Suppressor macrophage (primary cell): Measurements from ENCODE around the gene ZNF569.
"Not testable (repeated sequence)": the region's sequence is repeated elsewhere in the genome, so short reads cannot be mapped to it uniquely, and the experiment has no call there.

Experiments
- DNase-seq, 4 experiments: peaks; one replicate each; pipeline ENCODE4 v3.0.0-alpha.2; 2020 to 2022

The ZNF569 gene

DNA sequence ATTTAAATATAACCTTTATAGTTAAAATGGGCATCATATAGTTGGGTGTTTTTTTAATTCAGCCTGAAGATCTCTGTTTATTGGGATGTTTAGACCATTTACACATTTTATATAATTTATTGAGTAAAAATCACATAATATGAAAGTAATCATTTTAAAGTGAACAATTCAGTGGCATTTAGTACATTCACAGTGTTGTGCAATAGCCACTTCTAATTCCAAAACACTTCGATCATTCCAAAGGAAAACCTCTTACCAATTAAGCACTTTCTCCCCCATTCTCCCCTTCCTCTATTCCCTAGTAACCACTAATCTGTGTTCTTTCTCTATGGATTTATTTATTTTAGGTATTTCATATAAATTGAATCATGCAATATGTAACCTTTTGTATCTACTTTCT lies 66.2 kb downstream of the ZNF569 start:
- no peak for DNase-seq

DNA sequence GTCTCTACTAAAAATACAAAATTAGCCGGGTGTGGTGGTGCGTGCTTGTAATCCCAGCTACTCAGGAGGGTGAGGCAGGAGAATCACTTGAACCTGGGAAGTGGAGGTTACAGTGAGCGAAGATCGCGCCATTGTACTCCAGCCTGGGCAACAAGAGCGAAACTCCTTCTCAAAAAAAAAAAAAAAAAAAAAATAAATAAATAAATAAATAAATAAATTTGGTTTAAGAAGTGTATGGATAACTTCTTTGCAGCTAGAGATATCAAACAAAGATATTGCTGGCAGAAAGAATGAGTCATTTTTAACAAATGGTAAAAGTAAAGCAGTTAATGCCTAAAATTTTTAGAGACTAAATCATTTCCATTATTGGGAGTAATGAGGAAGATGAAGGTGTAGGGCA lies 75.8 kb downstream of the ZNF569 start:
- not testable (repeated sequence) for DNase-seq

- DNase-seq = no peak
Observed at GRCh38 chr19:37389234-37389633, 78.0 kb downstream of the ZNF569 start.

DNA sequence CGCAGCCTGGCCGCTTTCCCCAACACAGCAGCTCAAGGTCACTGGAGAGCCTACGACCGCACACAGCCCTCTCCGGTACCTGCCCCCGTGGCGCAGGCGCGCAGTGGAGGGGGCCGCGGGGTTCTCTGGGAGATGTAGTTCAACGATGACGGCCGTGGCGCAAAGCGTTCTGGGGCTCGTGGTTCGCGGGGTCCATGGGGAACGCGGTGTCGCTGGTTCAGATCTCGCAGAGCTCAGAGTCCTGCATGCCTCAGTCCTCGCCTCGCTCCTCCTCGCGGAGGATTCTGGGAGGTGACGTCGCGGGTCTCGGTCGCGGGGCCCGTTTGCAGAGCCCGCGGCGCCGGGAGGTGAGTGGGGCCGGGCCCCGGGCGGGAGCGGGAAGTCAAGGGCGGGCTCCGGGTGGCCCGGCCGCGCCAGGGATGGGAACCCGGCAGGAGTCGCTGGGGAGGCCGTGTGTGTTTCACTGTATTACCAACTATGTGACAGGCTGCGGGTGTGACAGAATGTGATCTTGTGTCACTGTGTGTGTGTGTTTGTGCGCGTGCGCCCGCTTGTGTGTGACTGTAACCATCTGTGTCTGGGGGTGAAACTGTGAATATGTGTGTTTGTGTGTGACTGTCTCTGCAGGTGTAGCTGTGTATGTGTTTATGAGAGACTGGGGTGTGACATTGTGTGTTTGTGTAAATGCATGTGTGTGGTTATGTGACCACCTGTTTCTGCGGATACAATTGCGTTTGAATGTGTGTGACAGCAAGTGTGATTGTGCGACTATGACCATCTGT lies 96.2 kb downstream of the ZNF569 start, which contains the start of gene ZNF527:
Gene ZNF527 (plus strand): TSS at position 220 of the 782 bp plus-strand sequence. CDS start 3,100 bp downstream, outside the sequence.
- peak; percentile 97 to 98 (median 98) for DNase-seq

DNA sequence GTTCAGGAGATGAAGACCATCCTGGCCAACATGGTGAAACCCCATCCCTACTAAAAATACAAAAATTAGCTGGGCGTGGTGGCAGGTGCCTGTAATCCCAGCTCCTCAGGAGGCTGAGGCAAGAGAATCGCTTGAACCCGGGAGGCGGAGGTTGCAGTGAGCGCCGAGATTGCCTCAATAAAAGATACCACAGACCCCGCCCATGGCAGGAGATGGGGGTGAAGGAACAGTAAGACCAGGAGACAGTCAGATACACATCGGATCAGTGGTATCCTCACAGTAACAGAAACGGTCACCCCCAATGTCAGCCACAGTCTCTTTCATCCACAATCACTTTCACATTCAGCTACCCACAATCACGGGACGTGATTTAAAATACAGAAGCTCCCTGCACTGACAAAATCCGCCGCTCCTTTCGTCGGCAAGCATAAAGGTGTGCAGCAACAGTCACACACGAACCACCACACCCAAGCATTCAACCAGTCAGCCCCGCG lies 96.8 kb downstream of the ZNF569 start:
- DNase-seq = not testable (repeated sequence)

DNA sequence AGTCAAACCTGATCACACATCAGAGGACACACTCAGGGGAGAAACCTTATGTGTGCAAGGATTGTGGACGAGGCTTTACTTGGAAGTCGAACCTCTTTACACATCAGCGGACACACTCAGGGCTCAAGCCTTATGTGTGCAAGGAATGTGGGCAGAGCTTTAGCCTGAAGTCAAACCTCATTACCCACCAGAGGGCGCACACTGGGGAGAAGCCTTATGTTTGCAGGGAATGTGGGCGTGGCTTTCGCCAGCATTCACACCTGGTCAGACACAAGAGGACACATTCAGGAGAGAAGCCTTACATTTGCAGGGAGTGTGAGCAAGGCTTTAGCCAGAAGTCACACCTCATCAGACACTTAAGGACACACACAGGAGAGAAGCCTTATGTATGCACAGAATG lies 104.5 kb downstream of the ZNF569 start:
- peak in 1 of 4 experiments; percentile 5 for DNase-seq

GRCh38 chr19:37361994-37362393 lies 105.2 kb downstream of the ZNF569 start:
- DNase-seq = no peak
